Measurements from ENCODE around the gene CSF2. TPM values are rescaled to one million over a fixed set of nuclear protein-coding genes. Genes with fewer than 3 reads are reported as not detected.

CSF2 gene
- total RNA-seq, 1 experiment from 2014 or later: 0.30 TPM

DNA sequence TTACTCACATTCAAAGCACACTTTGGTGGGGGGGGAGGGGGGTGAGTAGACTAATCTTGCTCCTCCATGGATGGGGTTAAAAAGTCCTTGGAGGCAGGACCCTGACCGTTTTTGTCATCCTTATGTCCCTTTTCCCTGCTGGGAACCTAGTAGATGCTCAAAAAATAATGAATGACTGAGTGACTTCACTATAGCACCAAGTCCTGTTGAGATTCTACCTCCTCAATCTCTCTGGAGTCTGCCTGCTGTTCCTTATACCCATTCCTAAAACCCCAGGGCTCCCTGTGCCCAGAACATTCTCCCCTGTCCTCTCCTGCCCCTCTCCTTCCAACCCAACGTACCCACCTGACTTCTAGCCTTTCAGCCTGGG, 2.3 kb upstream of the CSF2 start:
- Histone ChIP-seq H3K36me3 (ENCODE audit: control insufficient read depth in 1 of 2, insufficient read depth in 2 of 2, low read length in 2 of 2) (no peaks in the 10 kb centered on the region), H3K9me2 (ENCODE audit: insufficient read depth) (no peaks in the 10 kb centered on the region), H3K27ac (ENCODE audit: low read depth, low read length) (no peak overlapping the region), H3K9ac (ENCODE audit: low read length) (no peak overlapping the region), H3K4me2 (ENCODE audit: low read length) (no peak overlapping the region), H3K4me3 (replicated peaks in 1 of 2; ENCODE audit: low read depth in 1 of 2, low read length in 2 of 2) (no peak overlapping the region), H3K79me2 (ENCODE audit: insufficient read depth, low read length) (no peaks in the 10 kb centered on the region), H3K4me1 (ENCODE audit: control insufficient read depth in 1 of 2, insufficient read depth in 2 of 2, low read length in 2 of 2) (peaks cover 16 to 29% of the 10 kb centered on the region in 2 experiments), H2AFZ (ENCODE audit: low read depth, low read length, poor library complexity, severe bottlenecking) (no peak overlapping the region), H4K20me1 (ENCODE audit: insufficient read depth) (no peaks in the 10 kb centered on the region), H3K9me3 (ENCODE audit: control insufficient read depth in 1 of 2, insufficient read depth in 1 of 2, low read depth in 1 of 2, low read length in 2 of 2) (no peaks in the 10 kb centered on the region), H3K27me3 (ENCODE audit: insufficient read depth, low read length) (no peaks in the 10 kb centered on the region)
- POLR2A ChIA-PET: no interaction called here
- RAD21 ChIA-PET (ENCODE audit: low non-redundant PET in 1 of 2, low total read pairs in 2 of 2, uncharacterized antibody in 2 of 2, unreplicated experiment in 2 of 2): no interaction called here
- intact Hi-C loops (cut with micrococcal nuclease): no loop called here
- TF ChIP-seq, protein P1, sequence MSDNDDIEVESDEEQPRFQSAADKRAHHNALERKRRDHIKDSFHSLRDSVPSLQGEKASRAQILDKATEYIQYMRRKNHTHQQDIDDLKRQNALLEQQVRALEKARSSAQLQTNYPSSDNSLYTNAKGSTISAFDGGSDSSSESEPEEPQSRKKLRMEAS (IDR thresholded peaks at IDR 0.05): no peak
- no peak for TF ChIP-seq FOSL1 (IDR thresholded peaks at IDR 0.05; ENCODE audit: low read depth)
- TF ChIP-seq, protein P2, sequence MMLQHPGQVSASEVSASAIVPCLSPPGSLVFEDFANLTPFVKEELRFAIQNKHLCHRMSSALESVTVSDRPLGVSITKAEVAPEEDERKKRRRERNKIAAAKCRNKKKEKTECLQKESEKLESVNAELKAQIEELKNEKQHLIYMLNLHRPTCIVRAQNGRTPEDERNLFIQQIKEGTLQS (IDR thresholded peaks at IDR 0.05): no peak
- TF ChIP-seq POLR2A (IDR thresholded peaks at IDR 0.05; ENCODE audit: borderline replicate concordance, extremely low read depth, insufficient read depth, insufficient read length): no peak
- TF ChIP-seq, protein P3, sequence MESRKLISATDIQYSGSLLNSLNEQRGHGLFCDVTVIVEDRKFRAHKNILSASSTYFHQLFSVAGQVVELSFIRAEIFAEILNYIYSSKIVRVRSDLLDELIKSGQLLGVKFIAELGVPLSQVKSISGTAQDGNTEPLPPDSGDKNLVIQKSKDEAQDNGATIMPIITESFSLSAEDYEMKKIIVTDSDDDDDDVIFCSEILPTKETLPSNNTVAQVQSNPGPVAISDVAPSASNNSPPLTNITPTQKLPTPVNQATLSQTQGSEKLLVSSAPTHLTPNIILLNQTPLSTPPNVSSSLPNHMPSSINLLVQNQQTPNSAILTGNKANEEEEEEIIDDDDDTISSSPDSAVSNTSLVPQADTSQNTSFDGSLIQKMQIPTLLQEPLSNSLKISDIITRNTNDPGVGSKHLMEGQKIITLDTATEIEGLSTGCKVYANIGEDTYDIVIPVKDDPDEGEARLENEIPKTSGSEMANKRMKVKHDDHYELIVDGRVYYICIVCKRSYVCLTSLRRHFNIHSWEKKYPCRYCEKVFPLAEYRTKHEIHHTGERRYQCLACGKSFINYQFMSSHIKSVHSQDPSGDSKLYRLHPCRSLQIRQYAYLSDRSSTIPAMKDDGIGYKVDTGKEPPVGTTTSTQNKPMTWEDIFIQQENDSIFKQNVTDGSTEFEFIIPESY (IDR thresholded peaks at IDR 0.05; ENCODE audit: extremely low read depth, insufficient replicate concordance, low read length): no peak
- TF ChIP-seq POLR2AphosphoS5 (IDR thresholded peaks at IDR 0.05; ENCODE audit: low read depth, low read length): no peak
- BruUV-seq (replicated peaks): no TSS peak
- DNase-seq (ENCODE audit: low read depth, low spot score): no peak
- ATAC-seq: no peak
- CTCF ChIA-PET: no interaction called here

DNA sequence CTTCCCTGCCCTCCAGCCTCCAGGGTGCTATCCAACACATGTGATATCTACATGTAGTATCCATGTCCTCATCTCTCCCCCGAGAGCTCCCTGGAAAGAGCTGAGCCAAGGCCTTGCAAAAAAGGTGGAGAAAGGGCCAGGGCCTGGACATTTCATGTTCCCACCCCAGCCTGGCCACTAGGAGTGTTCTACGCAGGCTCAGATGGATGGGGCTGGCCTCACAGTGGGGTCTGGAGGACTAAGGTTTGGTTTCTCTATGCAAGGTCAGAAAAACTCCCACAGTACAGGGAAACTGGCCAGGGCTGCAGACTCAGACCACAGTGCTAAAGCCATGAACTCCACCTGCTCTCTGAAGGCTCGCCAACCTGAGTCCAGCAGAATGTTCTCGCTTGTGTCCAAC, 1.5 kb upstream of the CSF2 start:
- Histone ChIP-seq H3K36me3 (ENCODE audit: control insufficient read depth in 1 of 2, insufficient read depth in 2 of 2, low read length in 2 of 2) (no peaks in the 10 kb centered on the region), H3K4me2 (ENCODE audit: low read length) (no peak overlapping the region), H4K20me1 (ENCODE audit: insufficient read depth) (no peaks in the 10 kb centered on the region), H3K9me2 (ENCODE audit: insufficient read depth) (no peaks in the 10 kb centered on the region), H3K79me2 (ENCODE audit: insufficient read depth, low read length) (no peaks in the 10 kb centered on the region), H3K9ac (ENCODE audit: low read length) (no peak overlapping the region), H3K4me3 (replicated peaks in 1 of 2; ENCODE audit: low read depth in 1 of 2, low read length in 2 of 2) (no peak overlapping the region), H3K27ac (ENCODE audit: low read depth, low read length) (no peak overlapping the region), H3K9me3 (ENCODE audit: control insufficient read depth in 1 of 2, insufficient read depth in 1 of 2, low read depth in 1 of 2, low read length in 2 of 2) (no peaks in the 10 kb centered on the region), H3K4me1 (ENCODE audit: control insufficient read depth in 1 of 2, insufficient read depth in 2 of 2, low read length in 2 of 2) (peaks cover 16 to 29% of the 10 kb centered on the region in 2 experiments), H3K27me3 (ENCODE audit: insufficient read depth, low read length) (no peaks in the 10 kb centered on the region), H2AFZ (ENCODE audit: low read depth, low read length, poor library complexity, severe bottlenecking) (no peak overlapping the region)
- BruUV-seq (replicated peaks): no TSS peak
- DNase-seq (ENCODE audit: low read depth, low spot score) (no peak), ATAC-seq (no peak)
- no peak for TF ChIP-seq FOSL1 (IDR thresholded peaks at IDR 0.05; ENCODE audit: low read depth)
- TF ChIP-seq, protein P4, sequence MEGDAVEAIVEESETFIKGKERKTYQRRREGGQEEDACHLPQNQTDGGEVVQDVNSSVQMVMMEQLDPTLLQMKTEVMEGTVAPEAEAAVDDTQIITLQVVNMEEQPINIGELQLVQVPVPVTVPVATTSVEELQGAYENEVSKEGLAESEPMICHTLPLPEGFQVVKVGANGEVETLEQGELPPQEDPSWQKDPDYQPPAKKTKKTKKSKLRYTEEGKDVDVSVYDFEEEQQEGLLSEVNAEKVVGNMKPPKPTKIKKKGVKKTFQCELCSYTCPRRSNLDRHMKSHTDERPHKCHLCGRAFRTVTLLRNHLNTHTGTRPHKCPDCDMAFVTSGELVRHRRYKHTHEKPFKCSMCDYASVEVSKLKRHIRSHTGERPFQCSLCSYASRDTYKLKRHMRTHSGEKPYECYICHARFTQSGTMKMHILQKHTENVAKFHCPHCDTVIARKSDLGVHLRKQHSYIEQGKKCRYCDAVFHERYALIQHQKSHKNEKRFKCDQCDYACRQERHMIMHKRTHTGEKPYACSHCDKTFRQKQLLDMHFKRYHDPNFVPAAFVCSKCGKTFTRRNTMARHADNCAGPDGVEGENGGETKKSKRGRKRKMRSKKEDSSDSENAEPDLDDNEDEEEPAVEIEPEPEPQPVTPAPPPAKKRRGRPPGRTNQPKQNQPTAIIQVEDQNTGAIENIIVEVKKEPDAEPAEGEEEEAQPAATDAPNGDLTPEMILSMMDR (IDR thresholded peaks at IDR 0.05 in 2 of 3, conservative IDR thresholded peaks at IDR 0.05 in 1 of 3; ENCODE audit: borderline replicate concordance in 1 of 3, insufficient read depth in 1 of 3, low read depth in 2 of 3, low read length in 2 of 3): peak in 1 of 3 experiments; percentile 12; a peak in 1 of 6 replicates
- ChIA-PET CTCF (no interaction called here), POLR2A (no interaction called here), RAD21 (ENCODE audit: low non-redundant PET in 1 of 2, low total read pairs in 2 of 2, uncharacterized antibody in 2 of 2, unreplicated experiment in 2 of 2) (no interaction called here)
- intact Hi-C loops (cut with micrococcal nuclease): no loop called here

Data from HCT116 (cell line).